ENCODE measurements around the gene TACC2.

GRCh38 chr10:122073508-122073907, 84.5 kb downstream of the TACC2 start:
- no peak for TF ChIP-seq CTCF (IDR thresholded peaks at IDR 0.05; ENCODE audit: extremely low read depth in 1 of 2, insufficient read depth in 1 of 2, low read depth in 1 of 2, low read length in 2 of 2)
- no peak for TF ChIP-seq POLR2A (IDR thresholded peaks at IDR 0.05; ENCODE audit: low read depth, low read length)
- TF ChIP-seq GATA2 (IDR thresholded peaks at IDR 0.05; ENCODE audit: insufficient read depth, insufficient read length, low read depth, low read length), result no peak
- no peak for TF ChIP-seq EZH2 (IDR thresholded peaks at IDR 0.05; ENCODE audit: borderline replicate concordance, low read depth, low read length, severe bottlenecking)
- TF ChIP-seq MAX (IDR thresholded peaks at IDR 0.05; ENCODE audit: insufficient read depth, insufficient read length), result no peak
- no peak for TF ChIP-seq POLR2AphosphoS5 (IDR thresholded peaks at IDR 0.05; ENCODE audit: insufficient read depth, low read depth, low read length)
- no peak for TF ChIP-seq MYC (IDR thresholded peaks at IDR 0.05; ENCODE audit: low read depth, low read length)
- TF ChIP-seq JUN (IDR thresholded peaks at IDR 0.05; ENCODE audit: borderline replicate concordance, insufficient read depth, insufficient read length, low read depth), result no peak
